ENCODE data around the gene RRBP1.

DNA sequence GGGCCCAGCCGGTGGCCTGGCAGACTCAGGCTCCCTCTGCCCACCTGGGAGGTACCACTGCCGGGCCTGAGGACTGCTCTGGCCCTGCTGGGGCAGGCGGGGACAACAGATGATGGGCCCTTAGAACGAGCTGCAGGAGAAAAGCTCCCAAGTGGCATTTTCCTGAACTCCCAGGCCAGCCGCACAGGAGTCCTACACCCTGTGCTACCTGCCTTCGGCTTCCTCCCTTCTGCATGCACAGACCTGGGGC lies 70.8 kb downstream of the RRBP1 start:
- TF ChIP-seq, protein P1, sequence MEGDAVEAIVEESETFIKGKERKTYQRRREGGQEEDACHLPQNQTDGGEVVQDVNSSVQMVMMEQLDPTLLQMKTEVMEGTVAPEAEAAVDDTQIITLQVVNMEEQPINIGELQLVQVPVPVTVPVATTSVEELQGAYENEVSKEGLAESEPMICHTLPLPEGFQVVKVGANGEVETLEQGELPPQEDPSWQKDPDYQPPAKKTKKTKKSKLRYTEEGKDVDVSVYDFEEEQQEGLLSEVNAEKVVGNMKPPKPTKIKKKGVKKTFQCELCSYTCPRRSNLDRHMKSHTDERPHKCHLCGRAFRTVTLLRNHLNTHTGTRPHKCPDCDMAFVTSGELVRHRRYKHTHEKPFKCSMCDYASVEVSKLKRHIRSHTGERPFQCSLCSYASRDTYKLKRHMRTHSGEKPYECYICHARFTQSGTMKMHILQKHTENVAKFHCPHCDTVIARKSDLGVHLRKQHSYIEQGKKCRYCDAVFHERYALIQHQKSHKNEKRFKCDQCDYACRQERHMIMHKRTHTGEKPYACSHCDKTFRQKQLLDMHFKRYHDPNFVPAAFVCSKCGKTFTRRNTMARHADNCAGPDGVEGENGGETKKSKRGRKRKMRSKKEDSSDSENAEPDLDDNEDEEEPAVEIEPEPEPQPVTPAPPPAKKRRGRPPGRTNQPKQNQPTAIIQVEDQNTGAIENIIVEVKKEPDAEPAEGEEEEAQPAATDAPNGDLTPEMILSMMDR (IDR thresholded peaks at IDR 0.05) = peak in 2 of 4 experiments; percentile 43 to 59
- TF ChIP-seq POLR2AphosphoS5 (IDR thresholded peaks at IDR 0.05) = no peak
